Measurements from ENCODE around the gene CRYGC.

CRYGC gene

GRCh38 chr2:208083807-208084206 lies 45.8 kb downstream of the CRYGC start:
- H3K9ac ChIP-seq (ENCODE audit: low read depth, low read length), result no peak overlapping the region
- H3K4me1 ChIP-seq (ENCODE audit: control insufficient read depth, insufficient read depth, low read length), result no peaks in the 10 kb centered on the region
- H3K36me3 ChIP-seq (ENCODE audit: control insufficient read depth, insufficient read depth, low read length), result no peaks in the 10 kb centered on the region
- H3K9me3 ChIP-seq (ENCODE audit: control insufficient read depth, insufficient read depth, low read length), result no peaks in the 10 kb centered on the region
- no peaks in the 10 kb centered on the region for H3K27me3 ChIP-seq (ENCODE audit: control insufficient read depth, insufficient read depth, low read length)
- no peak overlapping the region for H3K4me3 ChIP-seq (ENCODE audit: low read depth, low read length)
